Measurements from ENCODE around the gene CCN5.

CCN5 gene

DNA sequence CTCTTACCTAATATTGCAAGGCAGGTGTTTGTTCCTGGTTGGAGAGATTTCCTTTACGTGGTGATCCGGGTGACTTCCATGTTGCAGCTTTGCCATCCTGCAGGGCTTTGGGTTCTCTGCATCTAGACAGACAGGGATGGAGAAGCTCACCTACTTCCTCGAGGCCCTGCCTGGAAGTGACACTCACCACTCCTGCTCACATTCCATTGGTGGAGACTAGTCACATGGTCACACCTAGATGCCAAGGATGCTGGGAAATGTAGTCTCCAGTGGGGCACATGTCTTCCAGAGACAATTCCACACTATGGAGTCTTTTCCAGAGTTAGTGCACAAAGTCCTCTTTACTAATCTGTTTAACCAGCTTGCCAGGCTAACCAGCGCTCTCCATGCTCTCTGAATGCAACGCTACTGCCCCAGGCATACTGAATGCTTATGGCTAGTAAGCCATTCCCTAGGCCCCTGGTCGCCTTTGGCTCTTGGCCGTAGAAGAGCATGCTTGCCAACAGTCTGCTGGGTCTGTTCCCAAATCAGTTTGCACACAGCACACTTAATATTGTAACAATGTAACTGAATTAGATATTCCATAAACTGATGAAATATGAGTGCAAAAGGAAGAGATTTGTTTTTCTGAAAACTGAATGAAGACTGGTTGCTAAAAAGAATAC lies 23.8 kb downstream of the CCN5 start:
- peak; percentile 73 for DNase-seq

DNA sequence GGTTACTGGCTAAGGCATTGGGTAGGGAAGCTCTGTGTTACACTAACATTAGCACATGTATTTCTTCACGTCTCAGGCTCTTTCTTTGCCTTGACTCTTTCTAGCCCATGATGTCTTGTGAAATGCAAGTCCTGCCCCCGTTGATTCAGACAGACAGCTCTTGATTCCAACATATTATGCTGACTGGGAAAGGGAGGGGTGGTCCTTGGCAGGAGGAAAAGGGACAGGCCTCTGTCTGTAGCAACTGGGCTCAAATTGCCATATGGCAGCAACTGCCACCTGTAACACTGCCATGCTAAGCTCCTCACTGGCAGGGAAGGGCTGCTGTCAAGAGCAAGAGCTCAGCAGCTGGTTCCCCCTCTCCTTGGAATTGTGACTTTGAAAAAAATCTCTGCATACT lies 24.8 kb downstream of the CCN5 start:
- DNase-seq: peak; percentile 62

GRCh38 chr20:44742304-44743079 lies 27.3 kb downstream of the CCN5 start:
- DNase-seq: no peak

- no peak for DNase-seq
These were observed 28.0 kb downstream of the CCN5 start for GRCh38 chr20:44743080-44743701.

GRCh38 chr20:44743916-44744655 lies 28.9 kb downstream of the CCN5 start:
- no peak for DNase-seq

- no peak for DNase-seq
These were observed 30.0 kb downstream of the CCN5 start for GRCh38 chr20:44745122-44745597.

DNA sequence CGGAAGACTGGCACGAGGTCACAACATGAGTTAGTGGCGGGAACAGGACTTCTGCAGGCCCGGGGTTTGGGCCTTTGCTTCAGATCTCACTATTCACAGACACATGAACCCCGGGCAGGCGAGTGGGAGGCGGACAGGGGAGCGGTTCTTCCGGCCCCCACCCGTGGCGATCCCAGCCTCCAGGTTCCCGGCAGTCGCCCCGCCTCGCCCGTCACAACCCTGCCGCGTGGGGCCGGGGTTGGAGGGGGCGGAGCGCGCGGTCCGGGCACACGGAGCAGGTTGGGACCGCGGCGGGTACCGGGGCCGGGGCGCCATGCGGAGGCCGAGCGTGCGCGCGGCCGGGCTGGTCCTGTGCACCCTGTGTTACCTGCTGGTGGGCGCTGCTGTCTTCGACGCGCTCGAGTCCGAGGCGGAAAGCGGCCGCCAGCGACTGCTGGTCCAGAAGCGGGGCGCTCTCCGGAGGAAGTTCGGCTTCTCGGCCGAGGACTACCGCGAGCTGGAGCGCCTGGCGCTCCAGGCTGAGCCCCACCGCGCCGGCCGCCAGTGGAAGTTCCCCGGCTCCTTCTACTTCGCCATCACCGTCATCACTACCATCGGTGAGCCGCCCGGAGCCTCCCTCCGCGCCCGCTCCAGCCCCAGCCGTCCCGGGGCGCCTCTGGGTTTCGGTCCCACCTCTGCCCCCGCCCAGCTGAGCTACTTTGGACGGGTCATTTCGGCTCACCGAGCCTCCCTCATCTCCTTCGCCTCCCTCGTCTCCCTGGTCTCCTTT lies 30.6 kb downstream of the CCN5 start, which contains the start of gene KCNK15:
KCNK15 (plus strand) TSS at position 268 of the 769 bp plus-strand sequence; CDS start at position 314, 46 bp downstream.
- DNase-seq: peak; percentile 48

- no peak for DNase-seq
These were observed 31.4 kb downstream of the CCN5 start for GRCh38 chr20:44746367-44747165.

GRCh38 chr20:44747166-44748004 lies 32.2 kb downstream of the CCN5 start:
- DNase-seq: peak; percentile 80

- no peak for DNase-seq
These were observed 32.8 kb downstream of the CCN5 start for GRCh38 chr20:44748005-44748370.

GRCh38 chr20:44750081-44750805 lies 35.1 kb downstream of the CCN5 start:
- DNase-seq: no peak

GRCh38 chr20:44752099-44752931 lies 37.1 kb downstream of the CCN5 start:
- DNase-seq: no peak

DNA sequence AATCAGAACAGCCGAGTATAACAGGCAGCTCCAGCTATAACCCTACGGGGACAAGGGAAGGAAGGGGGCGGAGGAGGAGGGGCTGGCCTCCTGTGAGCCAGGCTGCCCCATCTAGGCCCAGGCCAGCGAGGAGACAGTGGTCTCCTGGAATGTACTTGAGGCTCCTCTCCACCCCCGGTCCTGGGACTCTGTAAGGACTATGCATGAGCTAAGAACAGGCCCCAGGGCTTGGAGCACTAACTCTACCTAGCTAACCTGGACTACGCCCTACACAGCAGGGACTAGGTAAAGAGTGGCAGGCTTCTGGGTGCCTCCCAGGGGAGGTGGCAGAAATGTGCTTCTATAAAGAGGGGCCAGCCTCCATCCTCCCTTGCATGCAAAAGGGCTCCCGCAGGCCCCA lies 39.4 kb downstream of the CCN5 start:
- no peak for DNase-seq

- no peak for DNase-seq
These were observed 41.0 kb downstream of the CCN5 start for GRCh38 chr20:44756011-44756688.

- no peak for DNase-seq
These were observed 41.8 kb downstream of the CCN5 start for GRCh38 chr20:44756956-44757355.

- DNase-seq: no peak
These were observed 43.3 kb downstream of the CCN5 start for GRCh38 chr20:44758247-44759101.

DNA sequence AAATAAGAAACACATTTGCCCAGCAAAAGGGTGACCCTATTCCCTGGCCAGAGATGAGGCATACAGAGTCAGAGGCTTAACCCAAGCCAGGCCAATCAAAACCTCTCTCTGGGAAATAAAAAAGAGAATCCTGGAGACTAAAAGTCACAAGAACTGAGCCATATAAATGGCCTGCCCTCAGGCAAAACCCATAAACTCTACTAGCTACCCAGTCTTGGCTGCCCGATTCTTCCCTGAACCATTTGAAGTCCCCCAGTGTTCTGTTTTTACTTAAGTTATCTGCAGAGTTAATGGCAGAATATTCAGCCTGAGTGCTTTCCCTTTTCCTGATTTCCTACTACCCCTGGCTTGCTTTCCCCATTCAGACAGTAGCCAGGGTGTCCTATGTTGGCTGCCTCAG lies 44.4 kb downstream of the CCN5 start:
- DNase-seq: no peak
